GM10266 (cell line): ENCODE data around the gene THSD1.

ENCODE experiments used
- DNase-seq: peaks from one replicate; pipeline ENCODE4 v3.0.0; 2012; ENCODE audit errors: extremely low spot score
- TF ChIP-seq, protein P1 (sequence below): IDR thresholded peaks from 2 replicates; pipeline ENCODE4 v1.5.1; 2012; ENCODE audit warnings: mild to moderate bottlenecking, low read depth; ENCODE audit not compliant: control insufficient read depth, insufficient read depth; ENCODE audit errors: missing control alignments

THSD1 gene

GRCh38 chr13:52406629-52407028, 657 bp upstream of the THSD1 start:
- no peak for DNase-seq
- TF ChIP-seq, protein P1, sequence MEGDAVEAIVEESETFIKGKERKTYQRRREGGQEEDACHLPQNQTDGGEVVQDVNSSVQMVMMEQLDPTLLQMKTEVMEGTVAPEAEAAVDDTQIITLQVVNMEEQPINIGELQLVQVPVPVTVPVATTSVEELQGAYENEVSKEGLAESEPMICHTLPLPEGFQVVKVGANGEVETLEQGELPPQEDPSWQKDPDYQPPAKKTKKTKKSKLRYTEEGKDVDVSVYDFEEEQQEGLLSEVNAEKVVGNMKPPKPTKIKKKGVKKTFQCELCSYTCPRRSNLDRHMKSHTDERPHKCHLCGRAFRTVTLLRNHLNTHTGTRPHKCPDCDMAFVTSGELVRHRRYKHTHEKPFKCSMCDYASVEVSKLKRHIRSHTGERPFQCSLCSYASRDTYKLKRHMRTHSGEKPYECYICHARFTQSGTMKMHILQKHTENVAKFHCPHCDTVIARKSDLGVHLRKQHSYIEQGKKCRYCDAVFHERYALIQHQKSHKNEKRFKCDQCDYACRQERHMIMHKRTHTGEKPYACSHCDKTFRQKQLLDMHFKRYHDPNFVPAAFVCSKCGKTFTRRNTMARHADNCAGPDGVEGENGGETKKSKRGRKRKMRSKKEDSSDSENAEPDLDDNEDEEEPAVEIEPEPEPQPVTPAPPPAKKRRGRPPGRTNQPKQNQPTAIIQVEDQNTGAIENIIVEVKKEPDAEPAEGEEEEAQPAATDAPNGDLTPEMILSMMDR, result no peak

DNA sequence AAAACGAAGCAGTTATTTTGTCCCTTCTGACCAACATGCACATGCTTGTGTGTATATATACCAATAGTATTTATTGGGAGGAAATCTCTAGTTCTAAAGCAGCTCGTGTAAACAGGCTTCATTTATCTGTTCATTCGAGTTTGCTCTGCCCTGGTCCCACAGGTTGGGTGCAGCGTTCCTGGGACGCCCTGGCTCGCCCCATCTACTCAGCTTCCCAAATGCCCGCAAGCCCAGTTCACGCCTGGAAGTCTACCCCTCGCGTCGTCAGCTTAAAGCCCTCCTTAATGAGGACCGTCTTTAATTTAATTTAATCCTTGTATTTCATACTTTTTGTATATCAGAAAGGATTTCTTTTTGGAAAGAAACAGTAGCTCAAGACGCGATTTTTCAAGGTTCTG, 604 bp downstream of the THSD1 start:
- TF ChIP-seq, protein P1, result no peak
- DNase-seq, result no peak

- no peak for DNase-seq
- TF ChIP-seq, protein P1, result no peak
Measured at GRCh38 chr13:52399708-52400107, 6.3 kb downstream of the THSD1 start.

- TF ChIP-seq, protein P1, result no peak
- DNase-seq, result no peak
Measured at GRCh38 chr13:52399046-52399445, 6.9 kb downstream of the THSD1 start.

- DNase-seq, result no peak
Measured at GRCh38 chr13:52395704-52396103, 10.3 kb downstream of the THSD1 start.

GRCh38 chr13:52394586-52394985, 11.4 kb downstream of the THSD1 start:
- no peak for DNase-seq
- TF ChIP-seq, protein P1, result no peak

More at GRCh38 chr13:52395704-52396103, 10.3 kb downstream of the THSD1 start:
- TF ChIP-seq, protein P1, result no peak

- no peak for DNase-seq
- TF ChIP-seq, protein P1, result no peak
Measured at GRCh38 chr13:52393572-52394357, 12.2 kb downstream of the THSD1 start.
